Measurements from ENCODE around the gene SNX30.

GRCh38 chr9:112853882-112854585 is 103.5 kb downstream of the SNX30 start:
- TF ChIP-seq CTCF (IDR thresholded peaks at IDR 0.05; ENCODE audit: low read length) (no peak), EZH2 (IDR thresholded peaks at IDR 0.05; ENCODE audit: borderline replicate concordance, low read length) (no peak)
